ENCODE data around the gene OR51D1.

Gene OR51D1

GRCh38 chr11:4607781-4608666 is 29.3 kb upstream of the OR51D1 start, which contains the start of gene TRIM68:
TSS of gene TRIM68 (minus strand) at chr11:4608231. CDS start at chr11:4605504, 2,727 bp downstream.
- TF ChIP-seq CTCF (IDR thresholded peaks at IDR 0.05; ENCODE audit: low read depth, low read length), result no peak
- H3K4me3 ChIP-seq (ENCODE audit: low read depth, low read length), result peak within 1 kb of the TSS; percentile 73

DNA sequence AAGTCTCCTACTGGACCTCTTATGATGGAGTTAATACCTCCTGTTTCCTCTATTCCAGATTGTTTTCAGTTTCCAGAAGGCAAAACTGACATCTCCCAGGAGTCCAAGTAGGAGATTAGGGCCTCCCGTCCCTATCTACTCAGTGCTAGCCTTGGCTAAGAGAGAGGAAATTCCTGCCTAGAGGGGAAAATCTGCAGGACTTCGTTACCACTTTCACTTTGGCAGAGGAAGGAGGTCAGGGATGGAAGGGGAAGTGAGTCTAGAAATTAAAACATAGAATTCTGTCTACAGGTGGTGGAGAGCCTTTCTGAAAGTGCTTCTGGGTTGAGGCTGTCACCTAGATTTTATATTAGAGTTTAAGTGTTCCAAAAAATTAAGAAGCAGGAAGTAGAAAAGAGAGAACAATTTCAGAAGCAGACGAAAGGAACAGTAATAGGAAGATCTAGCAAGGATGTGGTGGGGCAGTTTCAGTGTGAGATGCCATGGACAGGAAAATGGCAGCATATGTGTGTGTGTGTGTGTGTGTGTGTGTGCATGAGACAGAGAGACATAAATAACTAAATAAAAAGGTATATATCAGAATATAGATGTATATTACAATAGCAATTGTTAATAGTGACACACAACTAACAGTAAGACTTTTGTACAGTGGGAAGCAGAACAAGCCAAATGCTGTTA is 26.9 kb upstream of the OR51D1 start:
- H3K4me3 ChIP-seq (ENCODE audit: low read depth, low read length), result peak overlapping the region; percentile 19; the same call in 1 of the 2 replicates
- TF ChIP-seq CTCF (IDR thresholded peaks at IDR 0.05; ENCODE audit: low read depth, low read length), result no peak

- no peak for TF ChIP-seq CTCF (IDR thresholded peaks at IDR 0.05; ENCODE audit: low read depth, low read length)
- H3K4me3 ChIP-seq (ENCODE audit: low read depth, low read length), result no peak overlapping the region
Measured at GRCh38 chr11:4611986-4612385, 25.3 kb upstream of the OR51D1 start.

GRCh38 chr11:4615856-4616444 is 21.3 kb upstream of the OR51D1 start:
- no peak overlapping the region for H3K4me3 ChIP-seq (ENCODE audit: low read depth, low read length)
- TF ChIP-seq CTCF (IDR thresholded peaks at IDR 0.05; ENCODE audit: low read depth, low read length), result no peak

GRCh38 chr11:4619514-4619913 is 17.8 kb upstream of the OR51D1 start:
- H3K4me3 ChIP-seq (ENCODE audit: low read depth, low read length), result no peak overlapping the region
- no peak for TF ChIP-seq CTCF (IDR thresholded peaks at IDR 0.05; ENCODE audit: low read depth, low read length)

GRCh38 chr11:4626207-4627099 is 10.8 kb upstream of the OR51D1 start:
- peak; percentile 71 for TF ChIP-seq CTCF (IDR thresholded peaks at IDR 0.05; ENCODE audit: low read depth, low read length)
- H3K4me3 ChIP-seq (ENCODE audit: low read depth, low read length), result no peak overlapping the region

Measured in WI38 (cell line).